ENCODE measurements around the gene PSME1. TPM values are rescaled to one million over a fixed set of nuclear protein-coding genes. Genes with fewer than 3 reads are reported as not detected.
A peak's percentile ranks its signal among the peaks of the same experiment; 100 is the strongest.

PSME1 gene
- total RNA-seq, 2 donors from 2014 or later, result 91.6 to 103 TPM

GRCh38 chr14:24122416-24122815, 13.6 kb upstream of the PSME1 start:
- ATAC-seq (no peak), DNase-seq (no peak)
- intact Hi-C loops (cut with DNase I), result no loop called here

- DNase-seq (no peak), ATAC-seq (no peak)
- intact Hi-C loops (cut with DNase I), result no loop called here
Measured at GRCh38 chr14:24122898-24123297, 13.1 kb upstream of the PSME1 start.

GRCh38 chr14:24123424-24124417, 12.3 kb upstream of the PSME1 start:
- intact Hi-C loops (cut with DNase I), result no loop called here
- ATAC-seq, result no peak
- DNase-seq, result no peak

GRCh38 chr14:24126939-24127338, 9.1 kb upstream of the PSME1 start:
- ATAC-seq (no peak), DNase-seq (no peak)
- intact Hi-C loops (cut with DNase I), result no loop called here

GRCh38 chr14:24127673-24128072, 8.3 kb upstream of the PSME1 start:
- ATAC-seq, result no peak
- intact Hi-C loops (cut with DNase I), result no loop called here

GRCh38 chr14:24129410-24129998, 6.5 kb upstream of the PSME1 start:
- DNase-seq, result no peak
- intact Hi-C loops (cut with DNase I), result no loop called here
- no peak for ATAC-seq

More at GRCh38 chr14:24127673-24128072, 8.3 kb upstream of the PSME1 start:
- DNase-seq, result no peak

GRCh38 chr14:24130380-24130716, 5.6 kb upstream of the PSME1 start, which contains the start of gene FITM1:
Gene FITM1, plus strand, starts transcription at chr14:24130659. Its CDS starts 905 bp downstream, at chr14:24131564.
- DNase-seq (no peak), ATAC-seq (no peak)
- intact Hi-C loops (cut with DNase I), result no loop called here

- intact Hi-C loops (cut with DNase I), result no loop called here
- ATAC-seq (peak; percentile 62 to 64), DNase-seq (peak; percentile 74)
Measured at GRCh38 chr14:24130717-24131548, 5.1 kb upstream of the PSME1 start.

GRCh38 chr14:24131549-24131966, 4.4 kb upstream of the PSME1 start:
- ATAC-seq, result peak; percentile 1 to 5
- no peak for DNase-seq
- intact Hi-C loops (cut with DNase I), result no loop called here

- ATAC-seq, result no peak
- intact Hi-C loops (cut with DNase I), result no loop called here
- no peak for DNase-seq
Measured at GRCh38 chr14:24132061-24132685, 3.8 kb upstream of the PSME1 start.

GRCh38 chr14:24132976-24133375, 3.0 kb upstream of the PSME1 start:
- no peak for DNase-seq
- intact Hi-C loops (cut with DNase I), result no loop called here
- ATAC-seq, result no peak

- DNase-seq (no peak), ATAC-seq (no peak)
- intact Hi-C loops (cut with DNase I), result no loop called here
Measured at GRCh38 chr14:24133735-24134134, 2.3 kb upstream of the PSME1 start.

GRCh38 chr14:24135584-24135833, 485 bp upstream of the PSME1 start:
- DNase-seq, result no peak
- intact Hi-C loops (cut with DNase I), result no loop called here

GRCh38 chr14:24136684-24137528, 912 bp downstream of the PSME1 start:
- DNase-seq, result no peak
- ATAC-seq, result no peak
- intact Hi-C loops (cut with DNase I), result no loop called here

More at GRCh38 chr14:24135584-24135833, 485 bp upstream of the PSME1 start:
- no peak for ATAC-seq

GRCh38 chr14:24137529-24138395, 1.8 kb downstream of the PSME1 start:
- ATAC-seq (no peak), DNase-seq (no peak)
- intact Hi-C loops (cut with DNase I), result no loop called here

- ATAC-seq, result no peak
- DNase-seq, result no peak
- intact Hi-C loops (cut with DNase I), result no loop called here
Measured at GRCh38 chr14:24138396-24139271, 2.6 kb downstream of the PSME1 start.
